ENCODE results near the gene MYLK3. TPM values are rescaled to one million over a fixed set of nuclear protein-coding genes. Genes with fewer than 3 reads are reported as not detected.

Gene MYLK3
- total RNA-seq, 2 experiments from 2014 or later = 0.02 to 0.50 TPM

- Mint-ChIP-seq H3K27ac (no peak overlapping the region), H3K27me3 (no peaks in the 10 kb centered on the region), H3K4me3 (no peak overlapping the region), H3K9me3 (no peaks in the 10 kb centered on the region), H3K4me1 (peaks cover 2% of the 10 kb centered on the region), H3K36me3 (ENCODE audit: low read depth) (no peaks in the 10 kb centered on the region)
- DNase-seq = no peak
- POLR2A ChIA-PET = no interaction called here
- CTCF ChIA-PET = interaction anchor here (1.1 kb wide), 1 partner anchor 29 kb away, joined by 4 read pairs; no protein-coding TSS in a partner anchor
Measured at GRCh38 chr16:46748775-46749705, 896 bp upstream of the MYLK3 start.

- POLR2A ChIA-PET = no interaction called here
- no peak for DNase-seq
- Mint-ChIP-seq H3K27me3 (no peaks in the 10 kb centered on the region), H3K4me1 (peaks cover 7% of the 10 kb centered on the region), H3K9me3 (no peaks in the 10 kb centered on the region), H3K36me3 (ENCODE audit: low read depth) (no peaks in the 10 kb centered on the region), H3K4me3 (no peak overlapping the region), H3K27ac (no peak overlapping the region)
- CTCF ChIA-PET = interaction anchor here (0.8 kb wide), 1 partner anchor 13 kb away, joined by 3 read pairs; no protein-coding TSS in a partner anchor
Measured at GRCh38 chr16:46746821-46747776, 1.0 kb downstream of the MYLK3 start.

- ChIA-PET POLR2A (no interaction called here), CTCF (no interaction called here)
- peaks cover 7% of the 10 kb centered on the region for H3K4me1 Mint-ChIP-seq
- H3K27me3 Mint-ChIP-seq = no peaks in the 10 kb centered on the region
- no peaks in the 10 kb centered on the region for H3K36me3 Mint-ChIP-seq (ENCODE audit: low read depth)
- no peak overlapping the region for H3K27ac Mint-ChIP-seq
- H3K4me3 Mint-ChIP-seq = no peak overlapping the region
- DNase-seq = no peak
- H3K9me3 Mint-ChIP-seq = no peaks in the 10 kb centered on the region
Measured at GRCh38 chr16:46745617-46746016, 2.5 kb downstream of the MYLK3 start.

GRCh38 chr16:46743232-46743719, 4.9 kb downstream of the MYLK3 start:
- no peaks in the 10 kb centered on the region for H3K9me3 Mint-ChIP-seq
- peak; percentile 8 for DNase-seq
- peak overlapping the region; percentile 68 for H3K27ac Mint-ChIP-seq
- H3K4me3 Mint-ChIP-seq = no peak overlapping the region
- POLR2A ChIA-PET = no interaction called here
- CTCF ChIA-PET = interaction anchor here (1.3 kb wide), 1 partner anchor 15 kb away, joined by 3 read pairs; no protein-coding TSS in a partner anchor
- H3K27me3 Mint-ChIP-seq = no peaks in the 10 kb centered on the region
- peaks cover 7% of the 10 kb centered on the region for H3K4me1 Mint-ChIP-seq
- H3K36me3 Mint-ChIP-seq (ENCODE audit: low read depth) = no peaks in the 10 kb centered on the region

- ChIA-PET CTCF (interaction anchor here (1.2 to 2.0 kb wide), 2 partner anchors 11 to 16 kb away, joined by 3 to 5 read pairs; no protein-coding TSS in a partner anchor), POLR2A (no interaction called here)
- Mint-ChIP-seq H3K27ac (no peak overlapping the region), H3K4me1 (peaks cover 7% of the 10 kb centered on the region), H3K36me3 (ENCODE audit: low read depth) (no peaks in the 10 kb centered on the region), H3K4me3 (no peak overlapping the region), H3K9me3 (no peaks in the 10 kb centered on the region), H3K27me3 (no peaks in the 10 kb centered on the region)
- DNase-seq = no peak
Measured at GRCh38 chr16:46739934-46740333, 8.2 kb downstream of the MYLK3 start.

GRCh38 chr16:46737621-46738214, 10.4 kb downstream of the MYLK3 start:
- H3K4me1 Mint-ChIP-seq = no peaks in the 10 kb centered on the region
- no peak for DNase-seq
- H3K4me3 Mint-ChIP-seq = no peak overlapping the region
- POLR2A ChIA-PET = no interaction called here
- H3K27me3 Mint-ChIP-seq = no peaks in the 10 kb centered on the region
- no peak overlapping the region for H3K27ac Mint-ChIP-seq
- CTCF ChIA-PET = no interaction called here
- no peaks in the 10 kb centered on the region for H3K36me3 Mint-ChIP-seq (ENCODE audit: low read depth)
- H3K9me3 Mint-ChIP-seq = no peaks in the 10 kb centered on the region

GRCh38 chr16:46736695-46737094, 11.4 kb downstream of the MYLK3 start:
- CTCF ChIA-PET = interaction anchor here (1.0 kb wide), 1 partner anchor 17 kb away, joined by 3 read pairs; no protein-coding TSS in a partner anchor

GRCh38 chr16:46733319-46733830, 14.8 kb downstream of the MYLK3 start:
- H3K4me1 Mint-ChIP-seq = no peaks in the 10 kb centered on the region
- H3K4me3 Mint-ChIP-seq = no peak overlapping the region
- ChIA-PET CTCF (interaction anchor here (2.2 kb wide), 1 partner anchor 34 kb away, joined by 4 read pairs; no protein-coding TSS in a partner anchor), POLR2A (no interaction called here)
- H3K9me3 Mint-ChIP-seq = no peaks in the 10 kb centered on the region
- no peaks in the 10 kb centered on the region for H3K36me3 Mint-ChIP-seq (ENCODE audit: low read depth)
- H3K27ac Mint-ChIP-seq = no peak overlapping the region
- no peaks in the 10 kb centered on the region for H3K27me3 Mint-ChIP-seq
- DNase-seq = no peak

More at GRCh38 chr16:46736695-46737094, 11.4 kb downstream of the MYLK3 start:
- Mint-ChIP-seq H3K9me3 (no peaks in the 10 kb centered on the region), H3K4me1 (no peaks in the 10 kb centered on the region), H3K27ac (no peak overlapping the region), H3K27me3 (no peaks in the 10 kb centered on the region), H3K4me3 (no peak overlapping the region), H3K36me3 (ENCODE audit: low read depth) (no peaks in the 10 kb centered on the region)
- POLR2A ChIA-PET = no interaction called here
- DNase-seq = no peak

GRCh38 chr16:46732561-46732960, 15.6 kb downstream of the MYLK3 start:
- POLR2A ChIA-PET = no interaction called here
- CTCF ChIA-PET = interaction anchor here (2.2 kb wide), 1 partner anchor 33 kb away, joined by 4 read pairs; no protein-coding TSS in a partner anchor
- Mint-ChIP-seq H3K4me3 (no peak overlapping the region), H3K4me1 (no peaks in the 10 kb centered on the region), H3K27ac (no peak overlapping the region), H3K9me3 (no peaks in the 10 kb centered on the region), H3K27me3 (no peaks in the 10 kb centered on the region), H3K36me3 (ENCODE audit: low read depth) (no peaks in the 10 kb centered on the region)
- no peak for DNase-seq

GRCh38 chr16:46731691-46732555, 16.2 kb downstream of the MYLK3 start:
- no peak overlapping the region for H3K4me3 Mint-ChIP-seq
- POLR2A ChIA-PET = no interaction called here

GRCh38 chr16:46730801-46731690, 17.1 kb downstream of the MYLK3 start:
- H3K9me3 Mint-ChIP-seq = peaks cover under 1% of the 10 kb centered on the region
- CTCF ChIA-PET = no interaction called here

More at GRCh38 chr16:46731691-46732555, 16.2 kb downstream of the MYLK3 start:
- no peaks in the 10 kb centered on the region for H3K4me1 Mint-ChIP-seq
- no peaks in the 10 kb centered on the region for H3K36me3 Mint-ChIP-seq (ENCODE audit: low read depth)
- H3K27me3 Mint-ChIP-seq = no peaks in the 10 kb centered on the region
- H3K27ac Mint-ChIP-seq = no peak overlapping the region
- no peaks in the 10 kb centered on the region for H3K9me3 Mint-ChIP-seq
- no peak for DNase-seq
- CTCF ChIA-PET = interaction anchor here (2.2 kb wide), 1 partner anchor 33 kb away, joined by 4 read pairs; no protein-coding TSS in a partner anchor

More at GRCh38 chr16:46730801-46731690, 17.1 kb downstream of the MYLK3 start:
- Mint-ChIP-seq H3K36me3 (ENCODE audit: low read depth) (no peaks in the 10 kb centered on the region), H3K27me3 (no peaks in the 10 kb centered on the region), H3K4me1 (no peaks in the 10 kb centered on the region), H3K4me3 (no peak overlapping the region), H3K27ac (no peak overlapping the region)
- POLR2A ChIA-PET = no interaction called here
- DNase-seq = no peak

Measured in activated CD4-positive, alpha-beta T cell treated with anti-CD3 and anti-CD28 coated beads, Interleukin-2, amount 10 ng/mL, durations not matched to agents 7 days and 5 days (primary cell).